ENCODE data around the gene SSU72.

SSU72 gene

GRCh38 chr1:1574721-1575537, at the start of gene SSU72:
TSS of gene SSU72 (minus strand) at chr1:1574863. CDS start at chr1:1574557, 306 bp downstream.
- DNase-seq = peak; percentile 97

GRCh38 chr1:1623631-1624442, 49.2 kb upstream of the SSU72 start:
- DNase-seq = no peak

- no peak for DNase-seq
Measured at GRCh38 chr1:1623181-1623630, 48.5 kb upstream of the SSU72 start.

- no peak for DNase-seq
Measured at GRCh38 chr1:1622788-1623094, 48.1 kb upstream of the SSU72 start.

GRCh38 chr1:1622010-1622787, 47.5 kb upstream of the SSU72 start:
- no peak for DNase-seq

GRCh38 chr1:1621173-1622009, 46.7 kb upstream of the SSU72 start:
- no peak for DNase-seq

- no peak for DNase-seq
Measured at GRCh38 chr1:1620433-1621139, 45.9 kb upstream of the SSU72 start.

- peak; percentile 60 for DNase-seq
Measured at GRCh38 chr1:1619917-1620361, 45.3 kb upstream of the SSU72 start.

- no peak for DNase-seq
Measured at GRCh38 chr1:1618396-1619068, 43.9 kb upstream of the SSU72 start.

- DNase-seq = no peak
Measured at GRCh38 chr1:1617925-1618324, 43.3 kb upstream of the SSU72 start.

- DNase-seq = no peak
Measured at GRCh38 chr1:1617516-1617915, 42.9 kb upstream of the SSU72 start.

- no peak for DNase-seq
Measured at GRCh38 chr1:1616838-1617237, 42.2 kb upstream of the SSU72 start.

- peak; percentile 59 for DNase-seq
Measured at GRCh38 chr1:1616045-1616790, 41.6 kb upstream of the SSU72 start.

- peak; percentile 100 for DNase-seq
Measured at GRCh38 chr1:1615256-1616044, 40.8 kb upstream of the SSU72 start, which contains the start of gene MIB2. TSS of gene MIB2 (plus strand) at chr1:1615500. CDS start at chr1:1623453, 7,953 bp downstream.

GRCh38 chr1:1614954-1615255, 40.2 kb upstream of the SSU72 start:
- no peak for DNase-seq

- peak; percentile 96 for DNase-seq
Measured at GRCh38 chr1:1614204-1614953, 39.7 kb upstream of the SSU72 start.

GRCh38 chr1:1613509-1614082, 38.9 kb upstream of the SSU72 start:
- no peak for DNase-seq

GRCh38 chr1:1612104-1612400, 37.4 kb upstream of the SSU72 start:
- no peak for DNase-seq

- no peak for DNase-seq
Measured at GRCh38 chr1:1610796-1611195, 36.1 kb upstream of the SSU72 start.
